Measurements from ENCODE around the gene MBNL1.

DNA sequence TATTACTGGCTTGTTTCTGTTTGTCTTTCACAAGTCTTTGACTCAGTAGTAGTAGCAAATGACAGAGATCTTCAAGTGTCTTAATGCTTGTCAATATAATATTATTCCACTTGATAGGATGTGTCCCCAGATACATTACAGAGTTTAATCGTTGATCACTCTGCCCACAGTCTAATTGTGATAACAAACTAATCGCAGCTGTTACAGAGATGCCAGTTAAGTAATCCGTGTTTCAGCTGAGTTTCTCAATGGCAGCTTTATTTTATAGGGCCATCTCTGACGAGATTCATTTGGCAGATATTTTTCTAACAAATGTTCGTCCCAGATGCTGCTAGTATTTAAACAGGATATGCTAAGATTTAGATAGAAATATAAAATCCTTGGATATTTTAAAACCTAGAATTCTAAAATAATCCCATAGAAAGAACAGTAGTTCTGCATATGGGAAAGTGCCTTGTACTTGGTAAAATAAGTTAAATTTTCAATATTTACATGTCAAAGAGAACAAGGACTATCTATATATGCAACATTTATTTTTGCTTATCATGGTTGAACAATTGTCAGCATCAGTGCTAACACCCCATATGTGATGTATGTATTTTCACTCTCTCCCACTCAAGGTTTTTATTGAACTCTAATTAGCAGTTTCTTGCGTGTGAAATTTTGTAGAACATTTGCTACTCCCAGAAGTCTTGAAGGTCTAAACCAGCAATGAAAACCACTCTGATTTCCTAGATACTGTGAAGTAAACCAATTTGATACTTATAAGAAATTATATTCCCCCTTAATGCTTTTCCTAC is 185.5 kb downstream of the MBNL1 start:
- TF ChIP-seq, protein P1, sequence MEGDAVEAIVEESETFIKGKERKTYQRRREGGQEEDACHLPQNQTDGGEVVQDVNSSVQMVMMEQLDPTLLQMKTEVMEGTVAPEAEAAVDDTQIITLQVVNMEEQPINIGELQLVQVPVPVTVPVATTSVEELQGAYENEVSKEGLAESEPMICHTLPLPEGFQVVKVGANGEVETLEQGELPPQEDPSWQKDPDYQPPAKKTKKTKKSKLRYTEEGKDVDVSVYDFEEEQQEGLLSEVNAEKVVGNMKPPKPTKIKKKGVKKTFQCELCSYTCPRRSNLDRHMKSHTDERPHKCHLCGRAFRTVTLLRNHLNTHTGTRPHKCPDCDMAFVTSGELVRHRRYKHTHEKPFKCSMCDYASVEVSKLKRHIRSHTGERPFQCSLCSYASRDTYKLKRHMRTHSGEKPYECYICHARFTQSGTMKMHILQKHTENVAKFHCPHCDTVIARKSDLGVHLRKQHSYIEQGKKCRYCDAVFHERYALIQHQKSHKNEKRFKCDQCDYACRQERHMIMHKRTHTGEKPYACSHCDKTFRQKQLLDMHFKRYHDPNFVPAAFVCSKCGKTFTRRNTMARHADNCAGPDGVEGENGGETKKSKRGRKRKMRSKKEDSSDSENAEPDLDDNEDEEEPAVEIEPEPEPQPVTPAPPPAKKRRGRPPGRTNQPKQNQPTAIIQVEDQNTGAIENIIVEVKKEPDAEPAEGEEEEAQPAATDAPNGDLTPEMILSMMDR (IDR thresholded peaks at IDR 0.05): no peak
- no peak for TF ChIP-seq POLR2A (IDR thresholded peaks at IDR 0.05)
